GM18520 (cell line): ENCODE data around the gene FKBP1A.
"Not testable (repeated sequence)": the region's sequence is repeated elsewhere in the genome, so short reads cannot be mapped to it uniquely, and the experiment has no call there.

Experiments
- ATAC-seq: cut with Tn5 transposase; IDR thresholded peaks from one replicate; pipeline ENCODE4 v1.9.1; 2021; ENCODE audit not compliant: unreplicated experiment

Gene FKBP1A

DNA sequence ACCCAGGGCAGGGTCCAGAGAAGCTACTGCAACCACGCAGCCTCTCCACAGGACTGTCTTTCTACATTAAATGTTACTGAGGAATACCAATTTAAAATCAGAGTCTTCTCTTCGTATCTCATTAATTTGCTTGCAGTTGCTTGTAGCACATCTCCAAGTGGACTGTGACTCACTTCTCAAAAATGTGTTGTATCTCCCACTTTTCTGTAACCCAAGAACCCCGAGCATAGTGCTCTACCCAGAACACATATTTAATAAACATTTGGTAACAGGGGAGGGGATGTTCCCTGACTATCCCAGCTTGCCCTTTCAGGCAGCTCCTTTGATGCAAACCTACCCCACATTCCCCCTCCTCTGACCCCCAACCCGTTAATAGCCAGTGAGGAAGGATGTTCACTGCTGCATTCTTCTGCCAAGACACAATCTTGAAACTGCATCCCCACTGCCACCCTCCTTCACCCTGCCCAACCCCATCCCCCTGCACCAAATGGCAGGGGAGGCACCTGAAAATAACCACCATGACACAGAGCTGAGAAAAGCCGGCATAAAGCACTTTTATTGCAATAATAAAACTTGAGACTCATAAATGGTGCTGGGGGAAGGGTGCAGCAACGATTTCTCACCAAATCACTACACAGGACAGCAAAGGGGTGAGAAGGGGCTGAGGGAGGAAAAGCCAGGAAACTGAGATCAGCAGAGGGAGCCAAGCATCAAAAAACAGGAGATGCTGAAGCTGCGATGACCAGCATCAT lies 24.2 kb downstream of the FKBP1A start:
- no peak for ATAC-seq

DNA sequence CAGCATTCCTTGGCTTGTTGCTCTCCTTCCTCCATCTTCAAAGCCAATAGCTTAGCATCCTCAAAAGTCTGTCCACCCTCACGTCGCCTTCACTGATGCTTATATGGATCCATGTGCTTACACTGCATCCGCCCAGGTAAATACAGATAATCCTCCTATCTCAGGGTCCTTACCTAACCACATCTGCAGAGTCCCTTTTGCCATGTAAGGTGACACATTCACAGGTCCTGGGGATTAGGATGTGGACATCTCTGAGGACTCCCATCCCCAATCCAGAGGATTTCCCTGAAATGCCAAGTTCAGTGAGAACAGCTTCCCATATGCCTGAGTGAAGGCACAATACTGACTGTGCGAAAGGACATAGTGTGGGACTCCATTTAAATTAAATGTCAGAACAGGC lies 25.4 kb downstream of the FKBP1A start:
- no peak for ATAC-seq

DNA sequence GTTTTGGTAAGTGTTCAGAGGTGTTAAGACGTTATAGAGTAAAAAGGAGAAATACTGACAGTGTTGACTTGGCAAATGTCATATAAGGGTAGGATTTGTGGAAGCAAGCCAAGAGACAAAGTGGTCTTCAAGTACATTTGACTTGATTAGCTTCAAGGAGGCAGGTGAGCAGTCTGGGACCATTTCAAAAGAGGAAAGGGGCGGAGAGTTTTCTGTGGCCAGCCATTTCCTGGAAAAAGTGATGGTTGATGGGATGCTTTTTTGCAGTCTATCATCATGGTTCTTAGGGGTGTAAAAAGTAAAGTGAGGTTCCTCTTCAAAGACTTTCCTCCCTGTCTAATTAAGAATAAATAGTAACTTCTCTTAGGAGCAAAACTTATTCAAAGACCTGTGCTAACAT lies 28.7 kb downstream of the FKBP1A start:
- no peak for ATAC-seq

DNA sequence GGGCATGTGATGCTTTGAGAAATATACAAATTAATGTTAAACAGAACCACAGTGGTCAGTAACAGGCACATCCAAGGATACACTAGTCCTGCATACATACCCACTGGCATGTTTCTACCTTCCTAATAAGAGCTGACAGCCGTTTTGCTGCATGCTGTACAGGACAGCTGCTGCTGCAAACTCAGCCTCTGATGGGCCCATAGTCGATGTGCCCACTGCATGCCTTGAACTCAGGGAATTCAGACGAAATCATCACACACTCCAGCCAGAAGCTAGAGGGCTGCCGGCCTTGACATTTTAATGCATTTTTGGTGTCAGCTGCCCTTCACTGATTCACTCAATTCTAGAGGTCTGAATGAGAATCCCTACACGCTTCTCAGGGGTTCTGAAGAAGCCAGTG lies 29.3 kb downstream of the FKBP1A start:
- ATAC-seq: no peak

DNA sequence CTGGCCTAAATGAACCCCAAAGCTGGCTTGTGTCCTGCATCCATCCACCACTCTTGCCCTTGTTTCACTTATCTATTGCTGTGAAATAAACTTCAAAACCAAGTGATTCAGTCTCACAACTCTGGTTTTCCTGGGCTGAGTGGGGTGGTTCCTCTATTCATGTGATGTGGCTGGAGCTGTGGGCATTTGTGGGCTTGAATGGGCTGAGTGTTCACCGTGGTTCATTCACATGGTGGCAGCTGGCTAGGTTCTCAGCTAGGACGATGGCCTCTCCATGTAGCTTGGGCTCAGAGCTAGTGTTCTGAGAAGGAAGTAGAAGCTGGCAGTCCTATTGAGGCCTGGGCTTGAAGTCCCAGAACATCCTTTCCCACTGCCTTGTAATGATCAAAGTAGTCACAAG lies 30.4 kb downstream of the FKBP1A start:
- no peak for ATAC-seq

DNA sequence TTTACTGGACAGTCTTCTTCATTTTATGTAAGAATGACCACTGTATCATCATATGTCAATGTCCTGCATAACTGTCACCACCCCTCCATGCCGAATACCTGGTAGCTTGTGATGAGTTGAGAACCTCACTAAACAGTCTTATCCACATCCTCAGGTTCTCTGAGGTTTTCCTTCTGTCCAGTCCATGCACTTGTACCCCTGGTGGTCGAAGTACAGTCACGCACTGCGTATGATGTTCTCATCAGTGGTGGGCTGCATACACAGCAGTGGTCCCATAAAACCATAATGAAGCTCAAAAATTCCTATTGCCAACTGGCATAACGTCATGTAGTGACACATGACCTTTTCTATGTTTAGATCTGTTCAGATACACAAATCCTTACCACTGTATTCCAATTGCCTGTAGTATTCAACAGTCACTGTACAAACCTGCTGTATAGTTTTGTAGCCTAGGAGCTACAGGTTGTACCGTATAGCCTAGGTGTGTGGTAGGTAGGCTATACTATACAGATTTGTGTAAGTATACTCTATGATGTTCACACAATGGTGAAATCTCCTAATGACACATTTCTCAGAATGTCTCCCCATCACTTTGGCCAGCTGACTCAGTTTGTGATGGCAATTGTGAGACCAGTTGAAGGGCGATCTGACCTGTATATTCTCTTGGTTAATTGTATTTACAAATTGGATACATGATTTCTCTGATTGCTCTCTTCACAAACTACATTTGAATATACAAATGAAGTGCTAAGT lies 32.6 kb downstream of the FKBP1A start:
- no peak for ATAC-seq

DNA sequence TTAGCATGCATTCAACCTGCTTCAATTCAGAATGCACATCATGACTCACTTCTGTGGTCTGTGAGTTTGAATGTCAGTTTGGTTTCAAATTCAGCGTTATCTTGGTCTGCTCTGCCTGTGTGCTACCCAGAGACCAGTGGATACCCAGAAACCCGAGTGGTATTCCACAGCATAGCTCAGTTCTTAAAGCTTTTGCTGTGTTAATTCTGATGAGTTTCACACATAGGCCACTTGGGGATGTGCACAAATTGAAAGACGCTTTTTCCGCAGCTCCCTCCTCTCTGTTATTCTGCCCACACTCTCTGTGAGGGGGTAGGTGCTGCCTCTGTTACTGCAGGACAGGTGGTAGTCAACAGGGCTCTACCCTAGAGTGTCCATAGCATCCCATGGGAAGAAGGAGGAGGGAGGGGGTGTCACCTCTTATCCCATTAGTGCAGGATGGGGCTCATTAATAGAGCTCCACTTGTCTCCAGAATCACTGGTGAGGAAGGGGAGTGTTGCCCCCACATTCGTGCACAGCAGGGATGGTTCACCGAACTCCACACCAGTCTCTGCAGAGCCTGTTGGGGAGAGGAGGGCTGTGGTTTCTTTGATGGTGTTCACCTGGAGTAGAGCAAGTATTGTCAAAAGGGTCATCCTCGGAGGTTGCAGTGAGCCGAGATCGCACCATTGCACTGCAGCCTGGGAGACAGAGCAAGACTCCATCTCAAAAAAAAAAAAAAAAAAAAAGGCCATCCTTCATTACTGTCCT lies 34.8 kb downstream of the FKBP1A start:
- ATAC-seq: no peak

DNA sequence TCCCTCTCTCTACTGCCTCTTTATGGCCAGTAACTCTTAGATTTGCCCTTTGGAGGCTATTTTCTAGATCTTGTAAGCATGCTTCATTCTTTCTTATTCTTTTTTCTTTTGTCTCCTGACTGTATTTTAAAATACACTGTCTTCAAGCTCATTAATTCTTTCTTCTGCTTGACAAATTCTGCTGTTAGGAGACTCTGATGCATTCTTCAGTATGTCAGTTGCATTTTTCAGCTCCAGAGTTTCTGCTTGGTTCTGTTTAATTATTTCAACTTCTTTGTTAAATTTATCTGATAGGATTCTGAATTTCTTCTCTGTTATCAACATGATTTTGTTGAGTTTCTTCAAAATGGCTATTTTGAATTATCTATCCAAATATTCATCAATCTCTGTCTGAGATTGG lies 38.9 kb downstream of the FKBP1A start:
- ATAC-seq: no peak

DNA sequence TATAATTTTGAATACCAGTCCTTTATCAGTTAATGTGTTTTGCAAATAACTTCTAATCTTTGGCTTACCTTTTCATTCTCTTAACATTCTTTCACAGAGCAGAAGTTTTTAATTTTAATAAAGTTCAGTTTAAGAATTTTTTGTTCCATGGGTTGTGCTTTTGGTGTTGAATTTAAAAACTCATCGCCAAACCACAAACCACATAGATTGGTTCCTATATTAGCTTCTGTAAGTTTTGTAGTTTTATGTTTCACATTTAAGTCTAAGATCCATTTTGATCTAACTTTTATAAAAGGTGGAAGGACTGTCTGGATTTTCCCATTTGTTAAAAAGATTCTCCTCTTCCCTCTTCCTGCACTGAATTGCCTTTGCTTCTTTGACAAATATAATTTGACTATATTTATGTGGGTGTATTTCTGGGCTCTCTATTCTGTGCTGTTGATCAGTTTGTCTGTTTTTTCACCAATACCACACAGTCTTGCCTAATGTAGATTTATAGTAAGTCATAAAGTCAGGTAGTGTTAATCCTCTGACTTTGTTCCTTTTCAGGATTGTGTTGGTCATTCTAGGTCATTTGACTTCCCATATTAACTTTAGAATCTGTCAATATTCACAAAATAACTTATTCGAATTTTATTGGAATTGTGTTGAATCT lies 46.4 kb downstream of the FKBP1A start:
- no peak for ATAC-seq

DNA sequence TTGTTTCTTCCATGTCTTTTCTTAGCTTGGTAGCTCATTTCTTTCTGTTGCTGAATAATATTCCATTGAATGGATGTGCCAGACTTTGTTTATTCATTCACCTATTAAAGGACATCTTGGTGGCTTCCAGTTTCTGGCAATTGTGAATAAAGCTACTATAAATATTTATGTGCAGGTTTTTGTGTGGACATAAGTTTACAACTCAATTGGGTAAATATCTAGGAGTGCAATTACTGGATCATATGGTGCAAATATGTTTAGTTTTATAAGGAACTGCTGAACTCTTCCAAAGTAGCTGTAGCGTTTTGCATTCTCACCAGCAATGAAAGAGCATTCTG lies 47.1 kb downstream of the FKBP1A start:
- ATAC-seq: no peak

DNA sequence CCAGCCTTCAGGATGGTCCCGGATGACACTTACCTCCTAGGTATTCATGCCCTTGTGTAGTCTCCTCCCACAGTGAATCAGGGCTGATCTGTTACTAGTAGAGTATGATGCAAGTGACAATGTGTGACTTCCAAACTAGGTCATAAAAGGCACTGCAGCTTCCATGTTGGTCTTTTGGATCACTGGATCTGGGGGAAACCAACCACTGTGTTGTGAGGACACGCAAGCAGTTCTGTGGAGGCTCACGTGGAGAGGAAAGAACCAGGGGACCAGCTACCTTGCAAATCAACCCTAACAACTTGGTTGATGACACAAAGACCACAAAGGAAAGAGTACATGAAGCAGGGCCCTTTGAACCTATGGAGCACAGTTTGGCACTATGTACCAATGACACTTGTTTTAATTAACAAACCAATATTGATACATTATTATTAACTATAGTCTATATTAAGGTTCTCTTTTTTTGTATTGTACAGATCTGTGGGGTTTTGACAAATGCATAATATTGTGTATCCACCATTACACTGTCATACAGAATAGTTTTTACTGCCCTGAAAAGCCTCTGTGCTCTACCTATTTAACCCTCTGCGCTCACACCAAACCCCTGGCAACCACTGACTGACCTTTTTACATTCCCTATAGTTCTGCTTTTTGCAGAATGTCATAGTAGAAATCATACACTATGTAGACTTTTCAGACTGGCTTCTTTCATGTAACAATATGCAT lies 47.7 kb downstream of the FKBP1A start:
- ATAC-seq: no peak

DNA sequence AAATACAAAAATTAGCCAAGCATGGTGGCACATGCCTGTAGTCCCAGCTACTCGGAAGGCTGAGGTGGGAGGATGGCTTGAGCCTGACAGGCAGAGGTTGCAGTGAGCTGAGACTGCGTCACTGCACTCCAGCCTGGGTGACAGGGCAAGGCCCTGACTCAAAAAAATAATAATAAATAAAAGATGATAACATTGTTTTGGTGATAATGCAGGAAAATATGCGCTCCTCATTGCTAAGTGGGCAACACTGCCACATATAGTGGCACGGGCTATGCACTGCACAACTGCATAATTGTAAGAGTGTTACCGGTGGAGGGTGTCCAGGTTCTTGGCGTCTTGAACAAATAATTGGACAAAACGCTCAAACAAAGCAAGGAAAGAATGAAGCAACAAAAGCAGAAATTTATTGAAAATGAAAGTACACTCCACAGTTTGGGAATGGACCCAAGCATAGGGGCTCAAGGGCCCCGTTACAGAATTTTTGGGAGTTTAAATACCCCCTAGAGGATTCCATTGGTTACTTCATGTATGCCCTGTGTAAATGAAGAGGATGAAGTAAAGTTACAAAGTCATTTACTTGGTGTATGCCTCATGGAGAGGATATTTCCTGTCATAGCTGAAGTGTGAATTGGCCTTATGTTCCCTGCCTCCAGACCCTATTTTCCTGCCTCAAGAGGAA lies 49.3 kb downstream of the FKBP1A start:
- not testable (repeated sequence) for ATAC-seq

DNA sequence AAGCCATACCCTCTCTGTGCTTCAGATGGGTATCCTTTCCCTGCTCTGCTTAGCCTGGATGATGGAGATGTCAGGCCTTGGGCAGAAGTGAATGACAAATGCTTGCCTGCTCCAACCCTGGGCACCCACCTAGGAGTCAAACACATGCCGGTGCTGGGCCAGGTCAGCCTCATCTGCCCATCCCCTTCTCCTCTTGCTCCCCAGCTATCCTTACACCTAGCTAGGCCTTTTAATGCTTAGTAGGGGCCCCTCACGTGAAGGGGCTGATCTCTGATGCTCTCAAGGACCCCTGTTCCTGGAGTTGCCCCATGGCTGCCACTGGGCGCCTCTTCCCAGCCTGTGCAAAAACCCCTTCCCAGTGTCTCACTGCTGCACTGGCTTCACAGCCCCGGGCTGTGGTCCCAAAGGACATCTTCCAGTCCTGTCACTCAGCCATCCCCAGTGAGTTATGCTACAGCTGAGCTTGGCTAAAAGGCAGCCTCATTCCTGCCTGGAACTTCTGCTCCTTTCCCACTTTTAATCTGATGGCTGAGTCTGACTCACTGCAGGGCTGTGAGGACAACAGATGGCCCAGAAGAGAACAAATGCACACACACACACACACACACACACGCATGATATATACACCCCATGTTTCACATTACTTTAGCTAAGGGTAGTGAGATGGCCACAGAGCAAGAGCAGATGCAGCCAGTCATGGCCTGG lies 51.1 kb downstream of the FKBP1A start:
- ATAC-seq: no peak

DNA sequence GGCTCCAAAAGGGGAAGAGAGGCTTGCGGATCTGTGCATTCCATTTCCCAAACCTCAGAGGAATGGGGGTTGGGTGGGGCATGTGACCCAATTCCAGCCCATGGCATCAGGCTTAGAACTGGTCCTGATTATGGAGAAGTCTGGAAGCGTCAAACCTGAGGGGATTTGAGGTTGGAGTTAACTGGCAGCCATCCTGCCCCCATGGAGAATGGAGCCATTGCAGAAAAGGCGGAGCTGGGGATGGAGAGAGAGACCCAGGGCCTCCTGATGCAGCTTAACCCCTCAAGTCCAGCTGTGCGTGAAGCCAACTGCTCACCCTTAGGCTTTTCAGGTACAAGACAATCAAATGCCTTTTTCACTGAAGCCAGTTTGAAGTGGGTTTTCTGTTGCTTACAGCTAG lies 54.1 kb downstream of the FKBP1A start:
- ATAC-seq: no peak

DNA sequence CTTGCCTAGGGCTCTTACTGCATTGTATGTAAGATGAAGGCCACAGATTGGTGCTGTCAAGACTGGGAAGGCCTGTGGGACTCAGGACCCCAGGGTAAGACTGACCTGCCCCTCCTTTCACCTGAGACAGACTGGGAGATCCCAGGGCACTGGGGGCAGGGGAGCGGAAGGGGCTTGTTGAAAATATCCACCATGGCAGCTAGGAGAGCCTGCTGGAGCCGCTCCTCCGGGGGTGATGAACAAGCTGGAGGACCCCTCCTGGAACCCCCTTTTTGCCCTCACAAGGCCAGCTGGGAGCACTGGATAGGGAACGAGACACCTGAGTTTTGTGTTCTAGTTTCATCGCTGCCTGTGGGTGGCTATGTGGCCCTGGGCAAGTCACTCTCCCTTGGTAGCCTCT lies 54.8 kb downstream of the FKBP1A start:
- ATAC-seq: no peak

DNA sequence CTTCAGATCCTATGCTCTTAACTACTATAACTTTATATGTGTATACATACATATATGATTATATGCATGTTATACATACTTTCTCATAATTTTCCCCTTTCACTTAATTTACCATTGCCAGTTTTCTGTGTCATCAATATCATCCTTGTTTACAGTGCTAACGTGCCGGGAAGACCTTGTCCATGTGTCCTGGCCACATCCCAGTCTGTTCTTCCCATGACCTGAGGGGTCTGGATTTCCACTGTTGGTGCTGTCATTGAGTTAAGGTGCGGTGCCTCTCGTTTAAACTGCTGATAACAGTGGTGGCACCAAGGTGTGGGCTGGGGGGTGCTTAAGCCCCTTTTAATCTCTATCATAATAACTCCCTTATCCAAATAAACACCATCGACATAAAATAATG lies 55.4 kb downstream of the FKBP1A start:
- ATAC-seq: no peak

DNA sequence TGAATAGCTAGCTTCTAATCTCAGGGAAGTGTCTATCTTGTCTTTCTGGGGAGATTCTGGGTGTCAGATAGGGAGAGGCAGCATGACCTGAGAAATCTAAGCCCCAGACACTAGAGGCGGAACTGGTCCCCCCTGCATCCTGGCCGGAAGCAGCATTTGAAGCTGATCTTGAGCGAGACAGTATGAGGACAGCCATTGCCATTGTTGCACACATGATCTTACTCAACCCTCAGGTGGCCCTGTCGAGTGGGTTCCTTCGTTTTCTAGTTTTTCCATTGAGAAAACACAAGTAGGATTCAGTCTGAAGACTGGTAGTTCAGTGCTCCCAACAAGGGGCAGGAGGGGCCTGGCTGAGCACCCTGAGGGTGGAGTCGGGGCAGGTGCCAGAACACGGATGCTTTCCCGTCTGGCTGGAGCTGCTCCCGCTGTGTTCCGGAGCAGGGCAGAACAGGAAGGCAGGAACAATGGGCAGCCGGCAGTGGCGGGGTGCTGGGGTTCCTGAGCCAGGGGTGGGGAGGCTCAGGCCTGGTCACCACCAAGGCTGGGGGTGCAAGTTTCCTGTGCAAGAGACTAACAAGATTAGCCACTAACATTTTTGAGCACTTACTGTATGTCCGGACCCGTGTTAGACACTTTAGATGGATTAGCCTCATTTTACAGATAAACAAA lies 56.0 kb downstream of the FKBP1A start:
- no peak for ATAC-seq

DNA sequence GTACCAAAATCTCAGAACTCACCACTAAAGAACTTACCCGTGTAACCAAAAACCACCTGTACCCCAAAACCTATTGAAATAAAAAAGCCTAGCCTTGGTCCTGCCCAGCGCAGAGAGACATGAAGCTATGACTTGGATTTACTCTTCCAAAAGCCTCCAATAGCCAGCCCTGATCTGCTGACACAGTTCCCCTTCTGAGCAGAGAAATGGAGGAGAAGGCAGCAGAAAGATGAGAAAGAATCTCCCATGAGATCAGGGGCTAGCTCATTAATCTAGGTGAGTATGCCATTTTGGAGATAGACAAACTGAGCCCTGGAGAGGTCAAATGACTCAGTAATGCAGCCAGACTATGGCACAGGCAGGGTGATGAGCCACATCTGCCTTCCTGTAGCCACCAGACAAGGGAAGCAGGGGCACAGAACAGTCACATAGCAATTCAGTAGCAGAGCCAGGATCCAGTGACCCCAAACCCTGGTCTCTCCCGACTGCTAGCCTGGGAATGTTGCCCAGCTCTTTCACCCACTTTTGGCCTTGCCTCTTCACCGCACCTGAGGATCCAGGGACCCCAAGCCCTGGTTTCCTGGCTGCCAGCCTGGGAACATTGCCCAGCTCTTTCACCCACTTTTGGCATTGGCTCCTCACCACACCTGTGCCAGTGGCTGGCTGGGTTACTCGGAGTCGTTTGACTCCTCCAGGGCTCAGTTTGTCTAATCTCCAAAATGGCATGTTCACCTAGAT lies 56.7 kb downstream of the FKBP1A start:
- ATAC-seq: no peak

DNA sequence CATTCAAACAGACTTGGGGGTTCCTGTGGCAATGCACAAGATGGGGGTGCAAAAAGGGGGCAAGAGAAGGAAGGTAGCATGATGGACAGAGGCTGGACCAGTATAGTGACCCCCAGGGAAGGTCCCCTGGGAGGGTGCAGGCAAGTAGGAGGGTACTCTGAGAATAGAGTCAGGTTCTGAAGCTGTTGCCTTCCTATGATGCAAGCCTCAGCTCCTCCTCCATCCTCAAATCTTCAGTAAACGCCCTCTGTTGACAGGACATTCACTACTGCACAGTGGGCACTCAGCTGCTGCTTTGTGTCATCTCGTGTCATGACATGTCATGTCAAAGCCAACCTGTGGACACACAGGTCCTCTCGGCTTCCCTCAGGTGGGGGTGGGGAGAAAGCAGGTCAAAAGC lies 58.1 kb downstream of the FKBP1A start:
- ATAC-seq: no peak
